HG03066 (cell line): ENCODE data around the gene CDH13.

ENCODE experiments used
- ATAC-seq: cut with Tn5 transposase; IDR thresholded peaks from one replicate; pipeline ENCODE4 v1.9.1; 2021; ENCODE audit warnings: low read depth; ENCODE audit not compliant: unreplicated experiment

The CDH13 gene

DNA sequence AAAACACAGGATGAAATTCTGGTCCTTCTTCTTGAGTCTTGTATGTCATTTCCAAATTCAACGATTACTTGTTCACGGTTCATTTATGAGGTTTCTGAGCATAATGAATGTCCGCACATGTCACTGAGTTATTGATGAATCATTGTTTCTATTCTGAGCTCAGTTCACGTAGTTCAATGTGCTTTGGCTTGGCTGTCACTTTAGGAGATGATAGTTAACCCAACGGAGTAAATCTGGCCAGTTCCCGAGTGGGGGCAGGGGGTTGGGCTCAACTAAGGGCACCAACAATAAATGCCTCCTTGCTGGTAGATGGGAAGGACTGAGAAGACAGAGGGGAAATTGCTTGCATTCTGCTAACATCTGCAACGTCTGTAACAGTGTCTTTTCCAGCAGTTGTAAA lies 941.6 kb downstream of the CDH13 start:
- no peak for ATAC-seq

DNA sequence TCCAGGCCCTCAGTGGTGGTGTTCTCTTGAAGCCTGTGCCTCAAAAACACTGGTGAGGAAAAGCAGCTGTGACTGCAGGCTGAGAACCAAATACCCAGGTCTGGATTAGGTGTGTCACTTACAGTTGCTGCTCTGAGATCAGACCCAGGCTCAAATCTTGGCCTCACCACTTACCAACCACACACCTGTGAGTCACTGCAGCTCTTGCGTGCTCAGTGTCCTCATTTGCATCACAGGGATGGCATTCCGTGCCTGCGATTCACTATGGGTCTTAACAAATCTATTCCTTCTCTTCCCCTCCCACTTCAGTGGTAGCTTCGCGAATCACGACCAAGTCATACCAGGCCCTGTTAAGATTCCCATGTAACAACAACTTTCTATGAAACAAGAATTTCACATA lies 947.6 kb downstream of the CDH13 start:
- no peak for ATAC-seq

- ATAC-seq = no peak
These were observed 950.4 kb downstream of the CDH13 start for GRCh38 chr16:83577078-83577745.

DNA sequence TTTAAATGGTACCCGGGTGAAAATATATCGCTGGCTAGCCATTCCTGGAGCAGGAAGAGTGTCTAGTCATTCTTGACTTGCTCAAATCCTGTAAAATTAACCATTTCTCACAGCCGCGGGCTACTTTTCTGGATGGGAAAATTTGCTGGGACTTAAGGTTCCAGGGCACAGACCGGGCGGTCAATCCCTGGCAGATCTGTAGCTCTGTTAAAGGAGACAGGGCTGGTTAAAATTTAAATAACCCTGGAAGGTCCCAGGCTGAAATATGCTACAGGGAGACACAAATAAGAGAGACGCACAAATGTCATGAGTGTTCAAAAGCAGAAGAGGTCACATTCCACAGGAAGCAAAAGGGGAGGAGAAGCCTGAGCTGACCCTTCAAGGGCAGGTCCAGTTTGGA lies 951.4 kb downstream of the CDH13 start:
- ATAC-seq = no peak

GRCh38 chr16:83579027-83579426 lies 952.3 kb downstream of the CDH13 start:
- no peak for ATAC-seq

GRCh38 chr16:83579436-83579835 lies 952.7 kb downstream of the CDH13 start:
- no peak for ATAC-seq

GRCh38 chr16:83581082-83581481 lies 954.3 kb downstream of the CDH13 start:
- peak; percentile 66 for ATAC-seq

- ATAC-seq = no peak
These were observed 955.4 kb downstream of the CDH13 start for GRCh38 chr16:83581994-83582747.

DNA sequence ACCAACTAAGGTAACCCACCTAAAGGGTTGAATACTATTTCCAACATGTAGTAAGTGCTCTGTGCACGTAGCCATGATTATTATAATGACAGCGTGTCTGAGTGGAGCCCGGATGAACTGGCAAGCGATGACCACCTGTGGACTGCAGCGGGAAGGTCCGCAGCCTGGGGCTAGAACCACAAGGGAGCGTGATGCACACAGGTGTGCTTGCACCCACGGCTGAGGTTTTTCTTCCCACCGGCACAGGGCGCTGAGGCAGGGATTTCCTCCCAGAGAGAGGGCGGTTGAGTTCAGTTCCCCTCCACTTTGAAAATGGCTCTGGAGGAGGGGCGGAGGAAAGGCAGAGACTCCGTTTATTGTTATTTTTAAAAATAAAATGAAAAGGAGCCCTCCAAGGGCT lies 959.3 kb downstream of the CDH13 start:
- no peak for ATAC-seq

GRCh38 chr16:83586461-83587200 lies 959.9 kb downstream of the CDH13 start:
- ATAC-seq = no peak

GRCh38 chr16:83587201-83587600 lies 960.4 kb downstream of the CDH13 start:
- no peak for ATAC-seq

DNA sequence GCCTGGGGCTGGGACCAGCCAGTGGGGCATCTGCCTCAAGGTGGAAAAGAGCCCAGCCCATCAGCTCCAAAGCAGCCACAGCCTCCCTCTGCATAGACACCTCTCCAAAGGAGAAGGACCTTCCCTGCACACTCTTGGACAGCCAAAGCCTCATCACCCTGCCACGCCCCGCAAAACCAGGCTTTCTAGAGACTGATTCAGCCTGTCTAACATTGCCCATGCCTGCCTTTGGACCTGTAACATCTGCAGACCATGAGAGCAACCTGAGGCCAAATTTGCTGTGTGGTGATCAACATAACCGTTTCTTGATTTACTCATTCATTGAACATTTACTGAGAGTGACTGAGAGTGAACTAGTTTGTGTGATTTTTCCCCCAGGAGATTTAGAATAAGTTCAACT lies 961.3 kb downstream of the CDH13 start:
- no peak for ATAC-seq

- no peak for ATAC-seq
These were observed 962.8 kb downstream of the CDH13 start for GRCh38 chr16:83589576-83589975.

GRCh38 chr16:83592778-83593177 lies 966.0 kb downstream of the CDH13 start:
- no peak for ATAC-seq

GRCh38 chr16:83599789-83600462 lies 973.2 kb downstream of the CDH13 start:
- no peak for ATAC-seq

DNA sequence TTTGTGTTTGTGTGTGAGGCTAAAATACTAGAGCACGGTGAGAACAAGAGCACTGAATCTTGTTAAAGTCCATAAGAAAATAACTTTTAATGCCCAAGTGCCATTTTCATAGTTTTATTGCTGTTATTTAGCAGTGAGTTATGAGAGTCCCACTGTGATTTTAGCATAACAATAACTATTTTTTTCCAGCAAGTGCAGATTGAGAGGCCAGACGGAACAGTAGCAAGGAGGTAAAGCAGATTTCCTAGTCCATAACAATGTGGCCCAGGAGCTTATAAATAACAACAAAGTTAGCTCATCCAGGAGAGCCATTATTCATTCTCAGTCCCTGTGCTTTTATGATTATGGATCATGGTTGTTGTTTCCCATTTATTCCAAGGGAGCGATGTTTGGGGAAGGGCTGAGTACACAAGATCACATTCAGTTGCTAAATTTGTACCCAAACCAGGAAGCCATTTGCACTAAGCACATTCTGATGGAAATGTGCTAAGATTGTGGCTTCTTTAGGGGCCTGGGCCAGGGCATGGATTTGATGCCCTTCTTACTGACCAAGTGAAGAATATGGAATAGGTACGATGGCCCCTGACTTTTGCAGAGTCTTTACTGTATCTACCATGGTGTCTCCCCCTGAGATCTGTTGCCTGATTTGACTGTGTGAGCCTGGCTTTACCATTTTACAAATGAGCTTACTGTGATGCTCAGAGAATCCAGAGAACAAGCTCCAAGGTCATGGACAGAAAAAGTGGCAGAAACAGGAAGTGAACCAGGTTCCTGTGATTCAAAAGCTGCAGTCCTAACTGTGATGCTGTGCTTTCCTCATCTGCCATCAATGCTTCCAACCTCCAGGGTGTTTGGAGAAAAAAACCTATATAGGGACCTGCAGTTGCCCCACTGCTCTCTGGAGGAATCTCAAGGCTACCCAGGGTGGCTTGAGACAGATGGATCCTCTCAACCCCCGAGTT lies 976.3 kb downstream of the CDH13 start:
- ATAC-seq = no peak

DNA sequence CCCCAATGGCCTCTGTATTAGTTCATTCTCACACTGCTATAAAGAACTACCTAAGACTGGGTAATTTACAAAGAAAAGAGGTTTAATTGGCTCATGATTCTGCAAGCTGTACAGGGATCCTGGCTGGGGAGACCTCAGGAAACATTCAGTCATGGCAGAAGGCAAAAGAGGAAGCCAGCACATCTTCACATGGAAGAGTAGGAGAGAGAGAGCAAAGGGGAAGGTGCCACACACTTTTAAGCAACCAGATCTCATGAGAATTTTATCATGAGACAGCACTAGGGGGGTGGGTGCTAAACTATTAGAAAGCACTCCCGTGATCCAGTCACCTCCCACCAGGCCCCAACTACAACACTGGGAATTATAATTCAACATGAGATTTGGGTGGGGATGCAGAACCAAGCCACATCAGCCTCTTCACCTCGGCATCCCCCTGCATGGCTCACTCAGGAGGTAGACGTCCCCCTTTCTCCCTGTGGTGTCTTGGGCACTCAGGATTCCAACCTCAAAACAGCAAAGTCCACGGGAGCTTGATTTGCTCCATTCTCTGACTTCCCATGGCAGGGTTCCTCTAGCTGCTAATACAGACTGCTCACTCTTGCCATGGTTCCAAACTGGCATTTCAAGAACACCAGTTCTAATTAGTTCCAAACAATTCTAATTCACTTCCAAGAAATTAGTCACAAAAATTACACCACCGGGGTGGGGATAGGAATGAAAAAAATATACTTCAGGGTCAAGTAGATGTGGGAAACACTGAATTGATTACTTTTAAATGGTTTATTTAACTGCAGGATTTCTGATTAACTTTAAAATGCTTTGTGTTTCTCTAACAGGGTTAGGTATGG lies 977.2 kb downstream of the CDH13 start:
- no peak for ATAC-seq

DNA sequence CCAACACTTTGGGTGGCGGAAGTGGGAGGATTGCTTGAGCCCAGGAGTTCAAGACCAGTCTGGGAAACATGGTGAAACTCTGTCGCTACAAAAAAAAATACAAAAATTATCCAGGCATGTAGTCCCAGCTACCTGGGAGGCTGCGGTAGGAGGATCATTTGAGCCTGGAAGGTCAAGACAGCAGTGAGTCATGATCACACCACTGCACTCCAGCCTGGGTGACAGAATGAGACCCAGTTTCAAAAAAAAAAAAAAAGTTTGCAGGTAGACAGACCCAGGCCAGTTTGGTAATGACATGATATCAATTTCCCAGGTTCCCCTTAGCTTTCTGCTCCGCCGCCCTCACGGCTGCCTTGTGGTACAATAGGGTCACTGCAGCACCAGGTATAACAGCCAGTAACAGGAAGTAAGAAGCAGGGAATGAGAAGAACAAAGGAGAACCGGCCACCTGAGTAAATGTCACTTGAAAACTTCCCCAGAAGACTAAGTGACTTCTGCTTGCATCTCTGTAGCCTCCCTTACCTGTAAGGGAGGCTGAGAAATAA lies 979.8 kb downstream of the CDH13 start:
- ATAC-seq = no peak

GRCh38 chr16:83609178-83609577 lies 982.4 kb downstream of the CDH13 start:
- no peak for ATAC-seq
